ENCODE data around the gene SIRT1. TPM values are rescaled to one million over a fixed set of nuclear protein-coding genes. Genes with fewer than 3 reads are reported as not detected.

The SIRT1 gene
- total RNA-seq, 1 experiment from 2014 or later: 51.3 TPM

Other genes with a start within 250 kb of the SIRT1 start
- gene CTNNA3, start 188.5 kb upstream of the SIRT1 start, total RNA-seq (2021): 3.4 to 6.1 TPM (median 4.0 TPM) in 3 replicates
- gene DNAJC12, start 46.5 kb upstream of the SIRT1 start, total RNA-seq (2021): 0.94 to 1.8 TPM (median 1.5 TPM) in 3 replicates
- 39.4 to 41.3 TPM (median 41.1 TPM) in 3 replicates for gene HERC4, start 190.6 kb downstream of the SIRT1 start, total RNA-seq (2021)
- 0.05 TPM in 1 of 3 replicates, not detected in the others for gene MYPN, start 224.8 kb downstream of the SIRT1 start, total RNA-seq (2021)

Data from WTC11 (cell line).